ENCODE data around the gene CLEC10A. TPM values are rescaled to one million over a fixed set of nuclear protein-coding genes. Genes with fewer than 3 reads are reported as not detected.

Gene CLEC10A
- total RNA-seq, 4 donors from 2014 or later, result 6.3 to 7.0 TPM; not detected in 2

- Histone ChIP-seq H3K4me1 (no peaks in the 10 kb centered on the region), H3K4me3 (no peak overlapping the region), H3K27ac (no peak overlapping the region), H3K27me3 (peaks cover 19% of the 10 kb centered on the region), H3K9me3 (no peaks in the 10 kb centered on the region), H3K36me3 (no peaks in the 10 kb centered on the region)
- in situ Hi-C loops (cut with MboI; ENCODE audit: low pct_ligation_motif_present in 1 of 4, low pct_unique_long_range_greater_than_20kb in 1 of 4, low sequenced_read_pairs in 3 of 4) (no loop called here), intact Hi-C loops (cut with DNase I; ENCODE audit: low total_unique reads) (no loop called here)
- WGBS, 2 donors (ENCODE audit: low coverage in 1 of 2), result 44 to 49% methylated on average over 7 of the region's 7 CpGs
- DNase-seq, result no peak
- TF ChIP-seq EP300 (IDR thresholded peaks at IDR 0.05; ENCODE audit: low read depth) (no peak), POLR2A (IDR thresholded peaks at IDR 0.05) (no peak), POLR2AphosphoS5 (IDR thresholded peaks at IDR 0.05) (no peak), CTCF (IDR thresholded peaks at IDR 0.05) (no peak)
These were observed 4.0 kb upstream of the CLEC10A start for GRCh38 chr17:7084088-7084487.

- Histone ChIP-seq H3K27ac (no peak overlapping the region), H3K27me3 (peaks cover 19% of the 10 kb centered on the region), H3K4me3 (no peak overlapping the region), H3K9me3 (no peaks in the 10 kb centered on the region), H3K4me1 (no peaks in the 10 kb centered on the region), H3K36me3 (no peaks in the 10 kb centered on the region)
- intact Hi-C loops (cut with DNase I; ENCODE audit: low total_unique reads), result no loop called here
- no peak for DNase-seq
- WGBS, 2 donors (ENCODE audit: low coverage in 1 of 2), result 63 to 76% methylated on average over 1 to 4 of the region's 4 CpGs
- in situ Hi-C loops (cut with MboI; ENCODE audit: low pct_ligation_motif_present in 1 of 4, low pct_unique_long_range_greater_than_20kb in 1 of 4, low sequenced_read_pairs in 3 of 4), result no loop called here
- TF ChIP-seq EP300 (IDR thresholded peaks at IDR 0.05; ENCODE audit: low read depth), result no peak
- TF ChIP-seq POLR2A (IDR thresholded peaks at IDR 0.05), result no peak
- TF ChIP-seq POLR2AphosphoS5 (IDR thresholded peaks at IDR 0.05), result no peak
- no peak for TF ChIP-seq CTCF (IDR thresholded peaks at IDR 0.05)
These were observed 3.5 kb upstream of the CLEC10A start for GRCh38 chr17:7083592-7083991.

- intact Hi-C loops (cut with DNase I; ENCODE audit: low total_unique reads), result loop anchor here (1.0 kb wide), 1 partner anchor 17 kb away; no protein-coding TSS in a partner anchor
- H3K36me3 ChIP-seq, result no peaks in the 10 kb centered on the region
These were observed 1.5 kb upstream of the CLEC10A start for GRCh38 chr17:7081341-7082062.

More at GRCh38 chr17:7081341-7082062, 1.5 kb upstream of the CLEC10A start:
- Histone ChIP-seq H3K27ac (no peak overlapping the region), H3K27me3 (peaks cover 16% of the 10 kb centered on the region), H3K9me3 (no peaks in the 10 kb centered on the region), H3K4me1 (no peaks in the 10 kb centered on the region), H3K4me3 (no peak overlapping the region)
- TF ChIP-seq POLR2AphosphoS5 (IDR thresholded peaks at IDR 0.05) (no peak), EP300 (IDR thresholded peaks at IDR 0.05; ENCODE audit: low read depth) (no peak), CTCF (IDR thresholded peaks at IDR 0.05) (no peak), POLR2A (IDR thresholded peaks at IDR 0.05) (no peak)
- no peak for DNase-seq
- WGBS, 2 donors (ENCODE audit: low coverage in 1 of 2), result 84 to 90% methylated on average over 10 to 16 of the region's 16 CpGs
- in situ Hi-C loops (cut with MboI; ENCODE audit: low pct_ligation_motif_present in 1 of 4, low pct_unique_long_range_greater_than_20kb in 1 of 4, low sequenced_read_pairs in 3 of 4), result no loop called here

Measured in transverse colon (tissue), 4 donors.